Measurements from ENCODE around the gene PPOX.

Gene PPOX

GRCh38 chr1:161177112-161177935 lies 11.1 kb downstream of the PPOX start, which contains the start of gene B4GALT3:
TSS of gene B4GALT3 (minus strand) at chr1:161177507. CDS start at chr1:161176060, 1,447 bp downstream.
- no peak for FAIRE-seq

DNA sequence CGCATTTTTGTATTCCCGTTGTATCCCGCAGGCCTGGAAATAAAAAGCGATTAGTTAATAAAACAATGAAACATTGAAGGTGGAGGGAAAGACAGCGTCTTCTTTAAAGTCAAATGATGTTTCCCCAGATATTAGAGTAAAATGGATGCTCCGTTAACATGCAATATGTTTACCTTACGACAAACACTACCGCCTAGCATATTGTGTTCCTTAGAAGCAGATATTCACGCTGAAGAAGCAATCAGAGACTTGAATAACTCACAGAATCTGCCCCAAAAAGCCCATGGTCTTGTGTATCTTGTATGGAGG lies 11.7 kb downstream of the PPOX start:
- no peak for FAIRE-seq

GRCh38 chr1:161179698-161180097 lies 13.5 kb downstream of the PPOX start:
- no peak for FAIRE-seq

DNA sequence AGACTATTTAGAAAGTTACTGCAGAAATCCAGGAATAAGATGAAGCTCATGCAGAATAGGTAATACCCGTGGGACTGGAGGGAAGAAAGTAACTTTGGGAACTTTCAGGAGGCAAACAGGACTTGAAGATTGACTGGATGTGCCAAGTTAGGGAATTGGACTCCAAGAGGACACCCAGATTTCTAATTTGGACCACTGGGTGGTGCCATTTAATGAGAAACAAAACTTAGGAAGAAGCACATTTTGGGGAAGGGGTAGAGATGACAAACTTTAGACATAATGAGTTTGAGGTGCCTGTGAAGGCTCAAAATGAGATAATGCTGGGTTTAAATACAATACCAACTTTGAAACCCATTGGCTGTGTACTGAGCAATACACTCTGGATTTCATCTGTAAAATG lies 14.4 kb downstream of the PPOX start:
- FAIRE-seq: no peak

GRCh38 chr1:161182214-161182613 lies 16.0 kb downstream of the PPOX start:
- no peak for FAIRE-seq

DNA sequence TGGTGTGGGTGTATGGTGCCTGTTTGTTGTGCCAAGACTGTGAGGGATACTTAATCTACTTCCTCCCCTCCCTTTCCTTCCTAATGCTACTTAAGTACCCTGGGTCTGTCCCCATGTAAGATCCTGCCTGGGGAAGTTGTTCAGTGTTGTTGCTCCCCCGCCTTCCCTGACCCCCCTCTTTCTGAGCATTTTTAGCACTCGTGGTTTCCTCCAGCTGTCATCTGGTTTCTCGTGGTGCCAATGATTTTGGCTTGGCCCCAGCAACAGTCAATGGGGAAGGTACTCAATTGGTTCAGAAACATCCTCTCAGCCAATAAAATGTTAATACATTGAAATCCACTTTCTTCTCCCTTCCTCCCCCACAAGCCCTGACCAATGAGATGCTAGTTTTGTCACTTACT lies 19.1 kb downstream of the PPOX start:
- FAIRE-seq: no peak

GRCh38 chr1:161185732-161186311 lies 19.6 kb downstream of the PPOX start:
- FAIRE-seq: no peak

DNA sequence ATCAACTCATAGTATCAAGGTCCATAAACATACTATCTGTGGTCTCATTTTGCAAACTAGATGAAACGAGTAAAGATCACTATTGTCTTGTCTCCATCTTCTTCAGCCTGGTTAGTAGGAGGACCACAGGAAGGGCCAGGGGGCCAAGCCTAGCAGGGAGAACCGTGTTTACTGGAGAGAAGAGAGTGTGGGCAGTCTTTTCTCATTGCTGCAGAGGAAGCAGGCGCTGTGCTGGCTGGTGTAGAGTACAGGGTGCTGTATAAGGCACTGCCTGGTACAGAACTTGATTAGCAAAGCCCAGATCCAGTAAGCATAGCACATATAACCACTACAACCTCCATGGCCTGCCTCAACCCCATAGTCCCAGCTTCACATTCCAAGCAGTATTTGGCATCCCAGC lies 21.1 kb downstream of the PPOX start:
- no peak for FAIRE-seq

DNA sequence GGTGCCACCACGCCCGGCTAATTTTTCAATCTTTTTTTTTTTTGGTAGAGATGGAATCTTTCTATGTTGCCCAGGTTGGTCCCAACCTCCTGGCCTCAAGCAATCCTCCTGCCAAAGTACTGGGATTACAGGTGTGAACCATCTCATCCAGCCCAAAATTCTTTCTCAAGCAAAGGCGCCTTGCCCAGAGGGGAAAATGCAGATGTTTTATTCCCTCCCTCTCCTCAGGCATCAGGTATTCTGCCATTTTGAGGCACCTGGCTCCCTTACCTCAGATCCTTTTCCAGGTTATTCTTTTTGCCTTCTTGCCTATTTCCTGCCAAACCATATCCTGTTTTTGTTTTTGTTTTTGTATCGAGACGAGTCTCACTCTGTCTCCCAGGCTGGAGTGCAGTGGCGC lies 22.2 kb downstream of the PPOX start:
- FAIRE-seq: no peak

- FAIRE-seq: no peak
Observed at GRCh38 chr1:161189036-161189435, 22.8 kb downstream of the PPOX start.

GRCh38 chr1:161190962-161191521 lies 24.8 kb downstream of the PPOX start:
- FAIRE-seq: no peak

DNA sequence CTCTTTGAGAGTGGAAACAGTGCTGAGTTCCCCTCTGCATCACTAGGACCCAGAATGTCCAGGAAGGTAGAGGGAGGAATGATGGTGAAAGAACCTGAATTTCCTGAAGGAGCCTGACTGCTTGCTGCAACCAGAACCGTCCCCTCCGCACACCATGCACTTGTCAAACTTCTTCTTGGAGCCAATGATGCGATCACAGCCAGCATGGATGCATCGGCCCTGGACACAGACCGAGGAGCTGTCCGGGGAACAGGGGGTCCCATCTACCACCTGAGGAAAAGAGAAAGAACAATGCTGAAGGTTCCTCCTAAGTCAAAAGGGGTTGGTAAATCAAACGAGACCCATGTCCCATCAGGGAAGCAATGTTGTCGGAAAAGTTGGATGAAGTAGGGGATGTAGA lies 25.7 kb downstream of the PPOX start:
- no peak for FAIRE-seq

GRCh38 chr1:161192476-161193465 lies 26.5 kb downstream of the PPOX start:
- no peak for FAIRE-seq

GRCh38 chr1:161193561-161194235 lies 27.5 kb downstream of the PPOX start:
- FAIRE-seq: no peak

DNA sequence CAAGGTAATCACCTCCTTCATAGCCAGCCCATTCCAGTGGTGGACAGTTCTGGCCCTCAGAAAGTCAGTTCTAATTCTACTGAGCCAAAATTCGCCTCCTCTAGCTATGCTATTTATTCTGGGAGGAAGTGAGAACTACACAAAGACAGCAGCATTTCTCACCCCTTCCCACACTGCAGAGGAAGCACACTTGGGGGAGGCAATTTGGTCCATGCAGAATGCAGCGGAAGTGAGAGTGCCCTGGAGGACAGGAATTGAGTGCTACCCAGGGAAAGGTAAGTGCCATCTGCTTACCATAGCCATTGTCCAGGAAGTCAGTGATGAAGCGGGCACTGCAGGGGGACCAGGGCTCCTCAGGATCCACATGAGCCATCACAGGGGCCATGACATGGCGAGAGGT lies 28.9 kb downstream of the PPOX start:
- FAIRE-seq: no peak

DNA sequence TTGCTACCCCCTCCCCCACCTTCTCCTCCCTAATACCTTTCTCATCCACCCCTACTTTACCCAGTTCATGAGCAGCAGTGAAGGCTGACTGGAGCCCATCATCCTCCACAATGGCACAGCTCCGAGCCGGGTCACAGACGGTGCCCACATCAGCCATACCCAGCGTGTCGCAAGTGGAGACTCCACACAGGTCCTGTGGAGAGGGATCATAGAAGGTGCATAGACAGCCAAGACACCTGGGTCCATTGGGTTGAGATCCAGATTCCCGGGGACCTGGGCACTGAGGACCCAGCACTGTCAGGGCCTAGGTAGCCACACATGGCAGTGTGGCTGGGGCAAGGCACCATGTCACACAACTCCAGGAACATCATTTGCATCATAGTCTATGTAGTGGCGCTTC lies 29.9 kb downstream of the PPOX start:
- FAIRE-seq: no peak

GRCh38 chr1:161196521-161197451 lies 30.6 kb downstream of the PPOX start:
- FAIRE-seq: no peak

- no peak for FAIRE-seq
Observed at GRCh38 chr1:161197560-161198193, 31.5 kb downstream of the PPOX start.

DNA sequence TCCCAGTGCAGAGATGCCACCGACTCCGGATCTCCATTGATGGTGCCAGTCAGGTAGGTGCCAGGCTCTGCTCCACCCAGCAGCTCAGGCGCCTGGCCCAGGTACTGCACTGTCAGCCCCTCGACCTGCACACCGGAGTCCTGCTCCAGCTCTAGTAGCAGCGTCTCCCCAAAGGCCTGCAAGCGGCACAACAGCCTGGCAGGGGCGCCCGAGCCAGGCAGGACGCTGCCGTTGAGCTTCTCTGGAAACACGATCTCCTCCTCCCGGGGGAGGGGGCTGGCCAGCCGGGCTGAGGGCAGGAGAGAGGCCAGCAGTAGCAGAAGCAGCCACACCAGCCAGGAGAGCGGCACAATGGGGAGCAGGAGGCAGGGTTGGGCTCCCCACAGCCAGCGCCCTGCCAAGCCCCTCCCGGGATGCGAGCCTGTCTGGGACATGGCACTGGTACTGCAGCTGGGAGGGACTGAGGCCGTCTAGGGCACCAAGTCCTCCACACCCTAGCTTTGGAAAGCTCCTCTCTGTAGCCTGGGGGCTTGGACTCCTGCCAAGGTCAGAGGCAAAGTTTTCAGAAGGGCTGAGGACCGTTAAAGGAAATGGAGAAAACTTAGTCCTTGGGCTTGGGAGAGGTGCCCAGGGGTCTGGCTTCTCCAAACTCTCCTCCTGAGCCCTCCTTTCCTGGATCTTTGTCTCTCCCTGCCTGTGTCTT lies 32.1 kb downstream of the PPOX start:
- FAIRE-seq: no peak

- FAIRE-seq: no peak
Observed at GRCh38 chr1:161198897-161199431, 32.7 kb downstream of the PPOX start, which contains the start of gene ADAMTS4. TSS of gene ADAMTS4 (minus strand) at chr1:161199054. CDS start at chr1:161198627, 427 bp downstream.

All from islet of Langerhans (tissue), 1 donor.